GM10248 (cell line): ENCODE results near the gene ZSWIM3.
A peak's percentile ranks its signal among the peaks of the same experiment; 100 is the strongest.

Experiments
- CTCF ChIA-PET: fragments of 300-600 bp; sonication (Branson Sonifier 250); formaldehyde crosslinking; extraction: SDS; loops from one replicate; lab custom pipeline; 2021; ENCODE audit warnings: antibody characterized with exemption; lab: Yijun Ruan, JAX
- POLR2A ChIA-PET: fragments of 350-650 bp; sonication (Branson Sonifier 250); formaldehyde crosslinking; extraction: SDS; loops from one replicate; lab custom pipeline; 2020; ENCODE audit warnings: antibody characterized with exemption; lab: Yijun Ruan, JAX
- DNase-seq: peaks from one replicate; pipeline ENCODE4 v3.0.0; 2012; ENCODE audit errors: extremely low spot score
- CTCF ChIP-seq: IDR thresholded peaks from 2 replicates; pipeline ENCODE4 v1.5.1; 2012; ENCODE audit warnings: mild to moderate bottlenecking, low read depth; ENCODE audit errors: extremely low read depth, missing control alignments, control extremely low read depth

ZSWIM3 gene

GRCh38 chr20:45832619-45833018, 24.8 kb upstream of the ZSWIM3 start:
- DNase-seq, result no peak
- TF ChIP-seq CTCF, result no peak
- ChIA-PET POLR2A (no interaction called here), CTCF (interaction anchor here (1.4 to 1.9 kb wide), 2 partner anchors 9 to 22 kb away, joined by 3 to 7 read pairs; no protein-coding TSS in a partner anchor)

GRCh38 chr20:45833030-45833882, 24.2 kb upstream of the ZSWIM3 start, which contains the start of gene SNX21:
Gene SNX21 (plus strand): TSS chr20:45833799. CDS start chr20:45833920, 121 bp downstream.
- DNase-seq, result peak; percentile 62

GRCh38 chr20:45833883-45834796, 23.3 kb upstream of the ZSWIM3 start:
- ChIA-PET POLR2A (interaction anchor here (0.7 kb wide), 1 partner anchor 8 kb away, joined by 3 read pairs; no protein-coding TSS in a partner anchor), CTCF (interaction anchor here (1.0 to 1.9 kb wide), 3 partner anchors 10 to 63 kb away, joined by 3 to 7 read pairs (median 4); no protein-coding TSS in a partner anchor)
- peak; percentile 82 for DNase-seq
- no peak for TF ChIP-seq CTCF

More at GRCh38 chr20:45833030-45833882, 24.2 kb upstream of the ZSWIM3 start, which contains the start of gene SNX21:
- ChIA-PET POLR2A (interaction anchor here (0.5 to 0.7 kb wide), 2 partner anchors 9 kb away, joined by 3 read pairs; no protein-coding TSS in a partner anchor), CTCF (interaction anchor here (1.4 to 1.9 kb wide), 3 partner anchors 9 to 21 kb away, joined by 3 to 7 read pairs (median 4); no protein-coding TSS in a partner anchor)
- TF ChIP-seq CTCF, result no peak

GRCh38 chr20:45834797-45835161, 22.6 kb upstream of the ZSWIM3 start:
- no peak for DNase-seq
- ChIA-PET CTCF (interaction anchor here (1.0 to 1.6 kb wide), 2 partner anchors 17 to 64 kb away, joined by 3 to 4 read pairs; no protein-coding TSS in a partner anchor), POLR2A (no interaction called here)
- no peak for TF ChIP-seq CTCF

- ChIA-PET CTCF (no interaction called here), POLR2A (no interaction called here)
- DNase-seq, result no peak
- no peak for TF ChIP-seq CTCF
Measured at GRCh38 chr20:45835329-45835765, 22.1 kb upstream of the ZSWIM3 start.

GRCh38 chr20:45835825-45836224, 21.6 kb upstream of the ZSWIM3 start:
- DNase-seq, result no peak
- POLR2A ChIA-PET, result no interaction called here
- TF ChIP-seq CTCF, result no peak
- CTCF ChIA-PET, result no interaction called here
